PFSK-1 (cell line): ENCODE results near the gene ESPN.

Source experiments
- FOXP2 ChIP-seq: optimal IDR thresholded peaks from 2 replicates; pipeline ENCODE3; 2011; ENCODE audit warnings: borderline replicate concordance, control low read depth, inconsistent platforms; ENCODE audit not compliant: insufficient read depth; ENCODE audit errors: extremely low read length, extremely low read depth
- POLR2AphosphoS5 ChIP-seq: IDR thresholded peaks from 2 replicates; pipeline ENCODE4 v1.6.1; 2012; ENCODE audit warnings: low read depth, mild to moderate bottlenecking, control low read depth, low read length, moderate library complexity
- SIN3A ChIP-seq: IDR thresholded peaks from 2 replicates; pipeline ENCODE4 v1.6.1; 2012; ENCODE audit warnings: mild to moderate bottlenecking, low read length, moderate library complexity, borderline replicate concordance; ENCODE audit not compliant: insufficient read depth
- TAF1 ChIP-seq: IDR thresholded peaks from 2 replicates; pipeline ENCODE4 v1.6.1; 2012; ENCODE audit warnings: low read length, control low read depth, borderline replicate concordance; ENCODE audit not compliant: insufficient read depth
- TF ChIP-seq, protein P1 (sequence below), 2 experiments: IDR thresholded peaks; 2 replicates each; pipeline versions ENCODE4 v1.6.1 to v1.8.0; 2011 to 2012; ENCODE audit warnings: low read depth in 2 of 2, low read length in 2 of 2, control low read depth in 1 of 2, inconsistent platforms in 1 of 2, mild to moderate bottlenecking in 1 of 2, moderate library complexity in 1 of 2; ENCODE audit not compliant: insufficient read depth in 1 of 2

DNA sequence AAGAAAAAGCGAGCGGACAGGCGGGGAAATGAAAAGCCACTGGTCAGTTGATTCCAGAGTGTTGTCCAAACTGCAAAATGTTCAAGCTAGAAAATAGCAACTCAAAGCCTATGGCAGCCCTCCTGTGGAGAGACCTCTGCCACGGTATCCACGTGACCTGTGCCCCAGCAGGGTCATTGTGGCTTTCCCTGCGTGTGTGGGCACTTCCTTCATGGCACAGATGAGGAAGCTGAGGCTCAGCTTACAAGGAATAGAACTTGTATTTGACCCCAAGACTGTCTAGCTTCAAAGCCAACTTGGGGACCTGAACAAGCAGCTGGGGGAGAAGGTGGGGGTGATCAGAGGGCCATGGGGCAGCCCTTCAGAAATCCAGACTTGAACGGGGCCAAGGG lies 82.5 kb downstream of the ESPN start:
- TF ChIP-seq POLR2AphosphoS5 (no peak), TAF1 (no peak), SIN3A (no peak), FOXP2 (no peak)
- TF ChIP-seq, protein P1, sequence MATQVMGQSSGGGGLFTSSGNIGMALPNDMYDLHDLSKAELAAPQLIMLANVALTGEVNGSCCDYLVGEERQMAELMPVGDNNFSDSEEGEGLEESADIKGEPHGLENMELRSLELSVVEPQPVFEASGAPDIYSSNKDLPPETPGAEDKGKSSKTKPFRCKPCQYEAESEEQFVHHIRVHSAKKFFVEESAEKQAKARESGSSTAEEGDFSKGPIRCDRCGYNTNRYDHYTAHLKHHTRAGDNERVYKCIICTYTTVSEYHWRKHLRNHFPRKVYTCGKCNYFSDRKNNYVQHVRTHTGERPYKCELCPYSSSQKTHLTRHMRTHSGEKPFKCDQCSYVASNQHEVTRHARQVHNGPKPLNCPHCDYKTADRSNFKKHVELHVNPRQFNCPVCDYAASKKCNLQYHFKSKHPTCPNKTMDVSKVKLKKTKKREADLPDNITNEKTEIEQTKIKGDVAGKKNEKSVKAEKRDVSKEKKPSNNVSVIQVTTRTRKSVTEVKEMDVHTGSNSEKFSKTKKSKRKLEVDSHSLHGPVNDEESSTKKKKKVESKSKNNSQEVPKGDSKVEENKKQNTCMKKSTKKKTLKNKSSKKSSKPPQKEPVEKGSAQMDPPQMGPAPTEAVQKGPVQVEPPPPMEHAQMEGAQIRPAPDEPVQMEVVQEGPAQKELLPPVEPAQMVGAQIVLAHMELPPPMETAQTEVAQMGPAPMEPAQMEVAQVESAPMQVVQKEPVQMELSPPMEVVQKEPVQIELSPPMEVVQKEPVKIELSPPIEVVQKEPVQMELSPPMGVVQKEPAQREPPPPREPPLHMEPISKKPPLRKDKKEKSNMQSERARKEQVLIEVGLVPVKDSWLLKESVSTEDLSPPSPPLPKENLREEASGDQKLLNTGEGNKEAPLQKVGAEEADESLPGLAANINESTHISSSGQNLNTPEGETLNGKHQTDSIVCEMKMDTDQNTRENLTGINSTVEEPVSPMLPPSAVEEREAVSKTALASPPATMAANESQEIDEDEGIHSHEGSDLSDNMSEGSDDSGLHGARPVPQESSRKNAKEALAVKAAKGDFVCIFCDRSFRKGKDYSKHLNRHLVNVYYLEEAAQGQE (IDR thresholded peaks at IDR 0.05; ENCODE audit: insufficient read depth in 1 of 2, low read depth in 2 of 2, low read length in 2 of 2) = no peak
